GM10847 (cell line): ENCODE results near the gene MMP28.
A peak's percentile ranks its signal among the peaks of the same experiment; 100 is the strongest.

ENCODE experiments used
- POLR2A ChIP-seq: IDR thresholded peaks from 2 replicates; pipeline ENCODE4 v1.6.1; 2011; ENCODE audit not compliant: insufficient read length; ENCODE audit errors: extremely low read depth

MMP28 gene

GRCh38 chr17:35795007-35795870 is at the start of gene MMP28:
Gene MMP28 (minus strand): TSS chr17:35795641. CDS start chr17:35795377, 264 bp downstream.
- no peak for TF ChIP-seq POLR2A

DNA sequence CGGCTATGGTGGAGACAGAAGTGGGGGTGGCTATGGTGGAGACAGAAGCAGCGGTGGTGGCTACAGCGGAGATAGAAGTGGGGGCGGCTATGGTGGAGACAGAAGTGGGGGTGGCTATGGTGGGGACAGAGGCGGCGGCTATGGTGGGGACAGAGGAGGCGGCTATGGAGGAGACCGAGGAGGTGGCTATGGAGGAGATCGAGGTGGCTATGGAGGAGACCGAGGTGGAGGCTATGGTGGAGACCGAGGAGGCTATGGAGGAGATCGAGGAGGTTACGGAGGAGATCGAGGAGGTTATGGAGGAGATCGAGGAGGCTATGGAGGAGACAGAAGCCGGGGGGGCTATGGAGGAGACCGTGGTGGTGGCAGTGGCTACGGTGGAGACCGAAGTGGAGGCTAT is 49.1 kb upstream of the MMP28 start:
- TF ChIP-seq POLR2A: no peak

DNA sequence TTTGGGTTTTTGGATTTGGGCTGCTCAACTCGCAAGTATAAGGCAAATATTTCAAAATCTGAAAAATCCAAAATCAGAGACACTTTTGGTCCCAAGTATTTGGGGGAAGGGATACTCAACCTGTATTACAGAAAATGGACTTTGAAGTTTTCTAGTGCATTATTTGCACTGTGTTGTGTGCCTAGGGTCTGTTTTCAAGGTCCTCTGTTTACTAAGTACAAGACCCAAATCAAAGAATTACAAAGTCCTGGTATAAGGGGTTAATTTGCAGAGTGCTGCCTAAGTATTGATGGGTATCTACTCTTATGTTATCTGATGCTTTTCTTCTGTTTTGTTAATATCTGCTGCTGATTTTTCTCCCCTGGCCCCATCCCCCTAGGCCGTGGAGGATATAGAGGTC is 48.3 kb upstream of the MMP28 start:
- TF ChIP-seq POLR2A: no peak

DNA sequence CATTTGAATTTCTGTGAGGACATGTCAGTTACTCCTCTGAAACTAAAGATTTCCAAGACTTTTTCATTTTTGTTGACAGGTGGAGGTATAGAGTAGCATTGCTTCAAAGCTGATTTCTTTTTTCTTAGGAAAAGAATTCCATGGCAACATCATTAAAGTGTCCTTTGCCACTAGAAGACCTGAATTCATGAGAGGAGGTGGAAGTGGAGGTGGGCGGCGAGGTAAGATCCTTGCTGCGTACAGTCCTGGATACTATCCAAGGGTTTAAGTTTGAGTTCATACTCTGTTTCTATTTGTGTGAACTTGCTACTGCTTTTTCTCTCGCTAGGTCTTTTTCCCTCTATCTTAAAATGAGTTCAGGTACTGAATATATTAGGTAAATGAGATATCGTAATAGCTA is 46.8 kb upstream of the MMP28 start:
- TF ChIP-seq POLR2A: no peak

- TF ChIP-seq POLR2A: no peak
Measured at GRCh38 chr17:35841505-35841904, 46.1 kb upstream of the MMP28 start.

- TF ChIP-seq POLR2A: no peak
Measured at GRCh38 chr17:35841101-35841500, 45.7 kb upstream of the MMP28 start.

GRCh38 chr17:35825206-35825605 is 29.8 kb upstream of the MMP28 start:
- TF ChIP-seq POLR2A: no peak

DNA sequence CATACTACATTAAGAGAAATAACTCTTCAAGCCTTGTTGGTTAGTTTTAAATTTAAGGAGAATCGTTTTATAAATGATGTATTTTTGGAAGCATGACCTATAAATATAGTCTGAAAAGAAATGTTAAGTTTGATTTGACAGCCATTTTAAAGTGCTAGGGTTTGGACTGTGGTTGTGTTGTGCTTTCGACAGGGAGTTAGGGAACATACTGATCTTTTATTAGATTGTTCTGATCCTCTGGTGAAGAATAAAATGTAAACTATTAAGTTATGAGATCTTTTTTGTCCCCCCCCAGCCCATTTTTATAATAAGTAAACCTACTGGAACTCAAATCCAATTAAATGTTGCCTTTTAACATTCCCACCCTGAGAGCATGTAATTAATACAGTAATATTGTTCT is 25.9 kb upstream of the MMP28 start:
- TF ChIP-seq POLR2A: no peak

GRCh38 chr17:35819455-35819854 is 24.0 kb upstream of the MMP28 start:
- no peak for TF ChIP-seq POLR2A

DNA sequence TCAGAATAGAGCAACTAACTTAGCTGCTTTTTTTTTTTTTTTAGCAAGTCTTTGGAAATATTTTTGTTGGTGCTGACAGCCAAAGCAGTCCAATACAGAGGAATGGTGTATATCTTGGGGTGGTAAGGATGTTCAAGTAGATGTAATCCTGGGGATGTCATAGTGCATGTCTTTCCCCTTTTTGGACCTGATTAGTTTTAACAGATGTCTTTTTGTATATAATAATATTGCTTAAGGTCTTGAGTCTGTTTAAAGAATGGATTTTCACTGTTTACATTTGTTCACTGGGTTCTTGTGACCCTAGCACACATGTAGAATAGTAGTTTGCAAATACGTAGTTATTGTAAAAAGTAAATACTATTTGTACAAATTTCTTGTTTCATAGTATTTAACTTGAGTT is 21.8 kb upstream of the MMP28 start:
- TF ChIP-seq POLR2A: no peak

DNA sequence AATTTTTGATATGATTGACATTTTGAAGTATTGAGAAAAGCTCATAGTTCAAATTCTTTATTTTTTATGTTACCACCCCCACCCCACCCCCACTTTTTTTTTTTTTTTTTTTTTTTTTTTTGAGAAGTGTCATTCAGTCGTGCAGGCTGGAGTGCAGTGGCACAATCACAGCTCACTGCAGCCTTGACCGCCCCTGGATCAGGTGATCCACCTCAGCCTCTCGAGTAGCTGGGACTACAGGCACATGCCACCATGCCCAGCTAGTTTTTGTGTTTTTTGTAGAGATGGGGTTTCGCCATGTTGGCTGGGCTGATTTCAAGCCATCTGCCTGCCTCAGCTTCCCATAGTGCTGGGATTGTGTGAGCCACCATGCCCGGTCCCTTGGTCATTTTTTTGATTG is 21.3 kb upstream of the MMP28 start:
- no peak for TF ChIP-seq POLR2A

- no peak for TF ChIP-seq POLR2A
Measured at GRCh38 chr17:35812456-35812855, 17.0 kb upstream of the MMP28 start.

- no peak for TF ChIP-seq POLR2A
Measured at GRCh38 chr17:35811759-35812158, 16.3 kb upstream of the MMP28 start.

GRCh38 chr17:35809855-35810461 is 14.5 kb upstream of the MMP28 start:
- TF ChIP-seq POLR2A: no peak

DNA sequence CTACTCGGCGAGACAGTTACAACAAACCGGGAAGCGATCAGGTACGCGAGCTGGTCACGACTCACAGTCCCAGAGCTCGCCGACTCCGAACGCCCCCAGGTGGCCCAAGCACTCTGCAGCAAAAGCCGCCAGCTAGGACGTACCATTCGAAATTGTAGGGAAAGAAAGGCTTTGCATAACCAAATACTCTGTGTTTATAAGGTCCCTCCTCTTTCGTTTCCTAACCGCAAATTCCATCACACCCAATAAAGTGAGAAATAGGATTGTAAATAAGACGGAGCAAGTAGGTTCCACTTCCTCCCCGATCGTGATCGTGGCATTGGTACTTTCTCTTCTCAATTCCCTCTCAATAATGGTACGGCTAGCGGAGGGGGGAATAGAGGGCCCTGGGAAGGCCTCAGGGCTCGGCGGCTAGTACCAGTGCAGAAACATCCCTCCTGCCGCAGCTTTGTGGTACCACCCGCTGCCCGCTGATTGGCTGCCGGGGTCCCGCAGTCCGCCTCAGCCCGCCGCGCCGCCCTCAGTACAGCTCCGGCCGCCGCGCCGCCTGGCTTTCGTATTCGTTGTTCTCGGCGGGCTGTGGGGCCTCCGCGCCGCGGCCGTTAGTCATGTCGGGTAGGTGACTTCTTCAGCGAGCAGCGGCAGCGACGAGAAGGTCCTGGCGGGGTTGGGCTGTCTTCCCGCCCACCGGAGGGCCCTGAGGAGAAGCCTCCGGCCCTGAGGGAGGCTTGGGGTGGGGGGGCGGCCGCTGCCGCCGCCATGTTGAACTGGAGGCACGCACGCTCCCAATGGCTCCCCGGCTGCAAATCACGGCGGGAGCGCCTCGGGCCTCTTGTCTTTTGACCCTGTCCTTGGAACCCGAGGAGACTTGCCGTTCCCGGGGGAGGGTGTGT is 13.8 kb upstream of the MMP28 start, which contains the start of gene TAF15:
TSS of gene TAF15 (plus strand) at position 523 of the 893 bp plus-strand sequence. CDS start at position 609, 86 bp downstream.
- peak; percentile 99 for TF ChIP-seq POLR2A

DNA sequence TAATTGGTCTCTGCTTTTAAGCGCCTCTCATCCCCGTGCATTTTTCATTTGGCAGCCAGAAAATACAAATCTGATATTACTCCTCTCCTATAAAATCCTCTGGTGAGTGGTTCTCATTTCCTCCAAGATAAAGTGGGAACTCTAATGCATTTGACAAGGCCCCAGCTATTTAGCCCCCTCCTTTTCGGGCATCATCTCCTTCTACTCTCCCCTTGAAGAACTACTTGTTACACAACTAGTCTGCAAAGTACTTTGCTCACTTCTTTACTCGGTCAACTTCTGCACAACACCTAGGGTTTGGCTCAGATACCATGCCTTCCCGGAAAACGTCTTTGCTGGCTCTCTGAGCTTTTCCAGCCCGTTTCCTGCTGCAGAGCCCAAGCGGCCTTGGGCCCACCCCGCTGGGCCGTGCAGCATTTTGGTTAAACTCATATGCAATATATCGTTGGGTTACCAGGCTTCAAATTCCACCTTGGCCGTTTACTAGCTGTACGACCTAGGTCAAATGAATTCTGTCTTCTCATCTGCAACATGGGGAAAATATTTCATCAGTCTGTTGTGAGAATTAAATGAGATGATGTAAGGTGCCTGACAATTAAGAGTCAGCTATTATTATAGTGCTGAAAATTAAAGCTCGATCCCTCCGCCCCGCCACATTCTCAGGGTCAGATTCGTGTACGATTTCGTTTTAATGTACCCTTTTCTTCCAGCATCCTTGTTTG is 13.0 kb upstream of the MMP28 start:
- TF ChIP-seq POLR2A: no peak
